H1 (cell line): ENCODE measurements around the gene MBD1.
"Not testable (repeated sequence)": the region's sequence is repeated elsewhere in the genome, so short reads cannot be mapped to it uniquely, and the experiment has no call there.

Experiments
- EP300 ChIP-seq, 2 experiments: IDR thresholded peaks; 1 replicate in 1 of 2; 2 replicates in 1 of 2; pipeline ENCODE4 v1.6.1; 2011 to 2012; ENCODE audit warnings: low read depth in 2 of 2, low read length in 2 of 2, mild to moderate bottlenecking in 2 of 2, borderline replicate concordance in 1 of 2, inconsistent platforms in 1 of 2, moderate library complexity in 1 of 2
- JUN ChIP-seq: IDR thresholded peaks from 2 replicates; pipeline ENCODE4 v1.6.1; 2011; ENCODE audit warnings: low read depth, mild to moderate bottlenecking, improper control_type of control experiment, low read length
- MAX ChIP-seq: IDR thresholded peaks from 2 replicates; pipeline ENCODE4 v1.6.1; 2012; ENCODE audit warnings: inconsistent platforms
- NRF1 ChIP-seq: IDR thresholded peaks from 2 replicates; pipeline ENCODE4 v1.6.1; 2011; ENCODE audit warnings: mild to moderate bottlenecking, low read depth, low read length, improper control_type of control experiment
- POLR2AphosphoS5 ChIP-seq: IDR thresholded peaks from 2 replicates; pipeline ENCODE4 v1.6.1; 2011; ENCODE audit warnings: low read depth, low read length
- USF2 ChIP-seq: IDR thresholded peaks from 2 replicates; pipeline ENCODE4 v1.6.1; 2011; ENCODE audit warnings: low read length, improper control_type of control experiment
- YY1 ChIP-seq: IDR thresholded peaks from 2 replicates; pipeline ENCODE4 v1.6.1; 2011; ENCODE audit warnings: low read depth, mild to moderate bottlenecking, low read length
- TF ChIP-seq, protein P1 (sequence below), 3 experiments: IDR thresholded peaks; 1 replicate in 2 of 3; 2 replicates in 1 of 3; pipeline versions ENCODE4 v1.5.1 to v1.6.1; 2011; ENCODE audit warnings: low read length in 3 of 3, mild to moderate bottlenecking in 3 of 3, inconsistent platforms in 2 of 3, low read depth in 1 of 3, moderate library complexity in 1 of 3; ENCODE audit not compliant: insufficient read depth in 1 of 3; ENCODE audit errors: control extremely low read depth in 1 of 3

DNA sequence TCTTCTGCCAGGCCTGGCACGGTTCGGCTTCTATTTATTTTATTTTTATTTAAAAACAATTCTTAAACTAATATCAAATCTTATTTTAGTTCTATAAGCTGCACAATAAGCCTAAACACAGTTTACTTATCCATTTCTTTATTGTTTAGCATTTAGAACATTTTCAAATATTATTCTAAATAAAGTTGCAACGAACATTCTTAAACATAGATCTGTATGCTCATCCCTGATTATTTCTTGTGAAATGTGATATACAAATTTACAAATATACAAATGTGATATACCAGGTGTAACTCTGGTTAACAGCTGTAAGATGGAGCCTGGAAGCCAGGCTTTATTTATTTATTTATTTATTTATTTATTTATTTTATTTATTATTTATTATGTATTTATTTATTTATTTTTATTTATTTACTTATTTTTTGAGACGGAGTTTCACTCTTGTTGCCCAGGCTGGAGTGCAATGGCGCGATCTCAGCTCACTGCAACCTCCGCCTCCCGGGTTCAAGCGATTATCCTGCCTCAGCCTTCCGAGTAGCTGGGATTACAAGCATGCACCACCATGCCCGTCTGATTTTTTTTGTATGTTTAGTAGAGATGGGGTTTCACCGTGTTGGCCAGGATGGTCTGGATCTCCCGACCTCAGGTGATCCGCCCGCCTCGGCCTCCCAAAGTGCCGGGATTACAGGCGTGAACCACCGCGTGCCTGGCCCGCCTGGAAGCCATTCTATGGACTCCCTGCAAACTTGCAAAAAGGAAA lies 7.2 kb upstream of the MBD1 start:
- TF ChIP-seq, protein P1, sequence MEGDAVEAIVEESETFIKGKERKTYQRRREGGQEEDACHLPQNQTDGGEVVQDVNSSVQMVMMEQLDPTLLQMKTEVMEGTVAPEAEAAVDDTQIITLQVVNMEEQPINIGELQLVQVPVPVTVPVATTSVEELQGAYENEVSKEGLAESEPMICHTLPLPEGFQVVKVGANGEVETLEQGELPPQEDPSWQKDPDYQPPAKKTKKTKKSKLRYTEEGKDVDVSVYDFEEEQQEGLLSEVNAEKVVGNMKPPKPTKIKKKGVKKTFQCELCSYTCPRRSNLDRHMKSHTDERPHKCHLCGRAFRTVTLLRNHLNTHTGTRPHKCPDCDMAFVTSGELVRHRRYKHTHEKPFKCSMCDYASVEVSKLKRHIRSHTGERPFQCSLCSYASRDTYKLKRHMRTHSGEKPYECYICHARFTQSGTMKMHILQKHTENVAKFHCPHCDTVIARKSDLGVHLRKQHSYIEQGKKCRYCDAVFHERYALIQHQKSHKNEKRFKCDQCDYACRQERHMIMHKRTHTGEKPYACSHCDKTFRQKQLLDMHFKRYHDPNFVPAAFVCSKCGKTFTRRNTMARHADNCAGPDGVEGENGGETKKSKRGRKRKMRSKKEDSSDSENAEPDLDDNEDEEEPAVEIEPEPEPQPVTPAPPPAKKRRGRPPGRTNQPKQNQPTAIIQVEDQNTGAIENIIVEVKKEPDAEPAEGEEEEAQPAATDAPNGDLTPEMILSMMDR (IDR thresholded peaks at IDR 0.05; ENCODE audit: control extremely low read depth in 1 of 3, insufficient read depth in 1 of 3, low read depth in 1 of 3, low read length in 3 of 3) = not testable (repeated sequence)
- TF ChIP-seq JUN; EP300 (IDR thresholded peaks at IDR 0.05; ENCODE audit: borderline replicate concordance in 1 of 2, low read depth in 2 of 2, low read length in 2 of 2); NRF1; POLR2AphosphoS5; MAX; USF2; YY1: not testable (repeated sequence)
